Measurements from ENCODE around the gene DEUP1. TPM values are rescaled to one million over a fixed set of nuclear protein-coding genes. Genes with fewer than 3 reads are reported as not detected.
A peak's percentile ranks its signal among the peaks of the same experiment; 100 is the strongest.

The DEUP1 gene
- total RNA-seq: under 1 TPM in 1 of 2 donors, not detected in 1; 0.99 TPM

GRCh38 chr11:93330446-93330984 is at the start of gene DEUP1:
DEUP1 (plus strand) TSS chr11:93330742; CDS start chr11:93332260, 1,518 bp downstream.
- peak; percentile 88 for ATAC-seq
- peak within 1 kb of the TSS in 1 of 2 donors; percentile 20 for H3K4me3 ChIP-seq
- peak within 1 kb of the TSS in 1 of 4 donors; percentile 33 for H3K27ac ChIP-seq
- H3K9me3 ChIP-seq: no peaks in the 10 kb centered on the region
- H3K4me1 ChIP-seq: no peaks in the 10 kb centered on the region
- intact Hi-C loops (cut with DNase I): no loop called here
- TF ChIP-seq POLR2A (IDR thresholded peaks at IDR 0.05) (peak in 1 of 3 donors; percentile 32), CTCF (IDR thresholded peaks at IDR 0.05) (no peak)
- H3K27me3 ChIP-seq: no peaks in the 10 kb centered on the region
- no peaks in the 10 kb centered on the region for H3K36me3 ChIP-seq (replicated peaks in 1 of 2; ENCODE audit: insufficient read depth in 1 of 2, low read depth in 2 of 2)
- peak; percentile 63 to 86 (median 74) for DNase-seq
- 4 to 17% methylated on average over 24 to 55 of the region's 73 CpGs for WGBS, 2 donors

DNA sequence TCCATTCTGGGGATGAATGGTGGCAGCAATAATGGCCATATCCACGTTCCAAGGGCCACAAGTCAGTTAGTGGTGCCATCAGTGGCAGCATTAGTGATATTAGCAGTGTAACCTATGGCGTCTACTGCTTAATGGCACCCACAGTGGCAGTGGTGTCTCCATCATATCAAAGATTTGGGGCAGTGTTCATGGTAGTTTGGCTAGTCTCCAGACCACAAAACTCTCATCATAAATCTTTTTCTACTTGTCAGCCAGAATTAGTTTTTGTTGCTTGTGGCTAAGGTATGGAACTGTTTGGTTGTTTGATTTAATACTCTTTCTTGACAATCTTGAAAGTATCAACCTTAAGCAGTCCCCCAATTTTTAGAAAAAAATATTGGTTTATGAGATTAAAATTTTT is 45.1 kb upstream of the DEUP1 start:
- WGBS, 2 donors: 74 to 82% methylated on average over 2 of the region's 2 CpGs
- H3K4me3 ChIP-seq: no peak overlapping the region
- H3K4me1 ChIP-seq: no peaks in the 10 kb centered on the region
- H3K36me3 ChIP-seq (replicated peaks in 1 of 2; ENCODE audit: insufficient read depth in 1 of 2, low read depth in 2 of 2): no peaks in the 10 kb centered on the region
- H3K27ac ChIP-seq: no peak overlapping the region
- H3K27me3 ChIP-seq: no peaks in the 10 kb centered on the region
- TF ChIP-seq POLR2A (IDR thresholded peaks at IDR 0.05) (no peak), CTCF (IDR thresholded peaks at IDR 0.05) (no peak)
- no peaks in the 10 kb centered on the region for H3K9me3 ChIP-seq
- no peak for DNase-seq
- ATAC-seq: no peak
- intact Hi-C loops (cut with DNase I): no loop called here

- 84 to 94% methylated on average over 2 of the region's 2 CpGs for WGBS, 2 donors
- no peak overlapping the region for H3K4me3 ChIP-seq
- H3K27me3 ChIP-seq: no peaks in the 10 kb centered on the region
- no peaks in the 10 kb centered on the region for H3K36me3 ChIP-seq (replicated peaks in 1 of 2; ENCODE audit: insufficient read depth in 1 of 2, low read depth in 2 of 2)
- no peak overlapping the region for H3K27ac ChIP-seq
- TF ChIP-seq POLR2A (IDR thresholded peaks at IDR 0.05): no peak
- H3K9me3 ChIP-seq: no peaks in the 10 kb centered on the region
- intact Hi-C loops (cut with DNase I): no loop called here
- DNase-seq (no peak), ATAC-seq (no peak)
- H3K4me1 ChIP-seq: no peaks in the 10 kb centered on the region
Observed at GRCh38 chr11:93287434-93287833, 43.1 kb upstream of the DEUP1 start.

GRCh38 chr11:93288079-93288478 is 42.5 kb upstream of the DEUP1 start:
- no peak for ATAC-seq
- no peaks in the 10 kb centered on the region for H3K27me3 ChIP-seq
- WGBS, 2 donors: 41 to 50% methylated on average over 1 to 3 of the region's 3 CpGs
- H3K27ac ChIP-seq: no peak overlapping the region
- DNase-seq: peak in 2 of 4 donors; percentile 18 to 36
- TF ChIP-seq CTCF (IDR thresholded peaks at IDR 0.05) (no peak), POLR2A (IDR thresholded peaks at IDR 0.05) (no peak)
- H3K4me1 ChIP-seq: no peaks in the 10 kb centered on the region
- no peak overlapping the region for H3K4me3 ChIP-seq
- H3K36me3 ChIP-seq (replicated peaks in 1 of 2; ENCODE audit: insufficient read depth in 1 of 2, low read depth in 2 of 2): no peaks in the 10 kb centered on the region
- intact Hi-C loops (cut with DNase I): no loop called here
- no peaks in the 10 kb centered on the region for H3K9me3 ChIP-seq

DNA sequence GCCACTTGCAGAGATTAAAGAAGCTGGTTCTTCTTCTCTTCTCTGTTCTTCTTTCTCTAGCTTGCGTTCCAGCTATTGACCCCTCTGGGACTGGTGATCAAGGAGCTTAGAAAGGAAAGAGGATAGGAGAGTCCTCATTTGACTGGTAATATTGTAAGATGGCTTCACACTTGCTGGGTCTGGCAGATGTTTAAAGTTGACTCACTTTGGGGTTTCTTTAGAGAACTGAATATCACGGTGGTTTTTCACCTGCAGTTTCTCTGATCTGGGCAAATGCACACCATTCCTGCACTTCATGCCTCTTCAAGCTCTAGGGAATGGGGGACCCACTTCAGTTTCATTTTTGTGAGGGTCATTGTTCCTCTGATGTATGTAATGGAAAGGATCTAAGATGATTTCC is 41.8 kb upstream of the DEUP1 start:
- Histone ChIP-seq H3K4me3 (no peak overlapping the region), H3K9me3 (no peaks in the 10 kb centered on the region), H3K4me1 (no peaks in the 10 kb centered on the region), H3K36me3 (replicated peaks in 1 of 2; ENCODE audit: insufficient read depth in 1 of 2, low read depth in 2 of 2) (no peaks in the 10 kb centered on the region), H3K27ac (no peak overlapping the region), H3K27me3 (no peaks in the 10 kb centered on the region)
- no peak for ATAC-seq
- WGBS, 2 donors: 88 to 100% methylated on average over 2 of the region's 2 CpGs
- intact Hi-C loops (cut with DNase I): no loop called here
- no peak for DNase-seq
- TF ChIP-seq CTCF (IDR thresholded peaks at IDR 0.05) (no peak), POLR2A (IDR thresholded peaks at IDR 0.05) (no peak)
